ENCODE data around the gene CHRD. TPM values are rescaled to one million over a fixed set of nuclear protein-coding genes. Genes with fewer than 3 reads are reported as not detected.

Gene CHRD
- total RNA-seq, 1 experiment from 2014 or later: 0.84 TPM

- in situ Hi-C loops (cut with HindIII; ENCODE audit: low pct_unique_long_range_greater_than_20kb, low sequenced_read_pairs): no loop called here
- DNase-seq (ENCODE audit: low read depth): no peak
These were observed 4.0 kb upstream of the CHRD start for GRCh38 chr3:184375747-184376461.

DNA sequence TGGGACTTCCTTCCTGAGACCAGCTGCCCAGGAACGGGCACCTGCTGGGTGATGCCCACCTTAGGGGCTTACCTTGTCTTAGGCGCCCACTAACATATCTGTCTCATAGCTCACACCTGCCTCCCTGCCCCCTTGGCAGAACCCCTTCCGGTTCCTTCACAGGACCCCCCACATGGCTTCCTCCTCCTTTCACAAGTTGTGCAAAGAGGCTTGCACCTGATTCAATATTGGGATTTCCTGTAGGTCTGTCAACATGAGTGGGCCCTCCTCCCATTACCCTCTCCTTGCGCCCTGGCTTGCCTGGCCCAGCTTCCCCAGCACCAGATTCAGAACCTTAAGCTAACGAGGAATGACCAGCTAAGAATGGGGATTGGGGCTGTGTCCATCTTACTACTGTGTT, 2.5 kb upstream of the CHRD start:
- in situ Hi-C loops (cut with HindIII; ENCODE audit: low pct_unique_long_range_greater_than_20kb, low sequenced_read_pairs): no loop called here
- no peak for DNase-seq (ENCODE audit: low read depth)

DNA sequence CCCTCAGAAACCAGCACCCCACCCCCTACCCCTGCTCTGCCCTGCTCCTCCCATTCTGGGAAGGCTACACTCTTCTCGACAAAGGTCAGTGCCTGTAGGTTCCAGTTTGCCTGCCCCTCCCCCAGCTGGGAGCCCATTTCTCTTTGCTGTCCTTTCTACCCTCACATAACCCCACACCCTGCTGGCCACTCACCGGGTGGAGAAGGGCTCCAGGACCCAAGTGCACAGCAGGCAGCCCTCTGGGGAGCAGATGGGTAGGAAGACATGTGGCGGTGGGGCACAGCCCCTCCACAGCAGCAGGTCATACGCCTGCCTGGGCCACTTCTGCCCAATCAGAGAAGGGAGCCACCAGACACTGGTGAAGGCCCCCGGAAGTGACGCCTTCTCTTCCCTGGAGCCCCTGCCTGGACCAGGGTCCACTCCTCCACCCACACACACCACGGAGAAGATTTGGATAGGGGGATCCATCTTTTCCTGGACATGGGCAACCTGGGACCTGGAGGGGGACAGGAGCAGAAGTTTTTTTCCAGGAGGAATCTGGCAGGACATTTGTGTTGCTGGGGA, 1.9 kb upstream of the CHRD start, which contains the start of gene THPO:
TSS of gene THPO (minus strand) at position 326 of the 564 bp plus-strand sequence. CDS start 1,948 bp downstream, outside the sequence.
- no peak for DNase-seq (ENCODE audit: low read depth)
- in situ Hi-C loops (cut with HindIII; ENCODE audit: low pct_unique_long_range_greater_than_20kb, low sequenced_read_pairs): no loop called here

- in situ Hi-C loops (cut with HindIII; ENCODE audit: low pct_unique_long_range_greater_than_20kb, low sequenced_read_pairs): no loop called here
- DNase-seq (ENCODE audit: low read depth): no peak
These were observed 1.1 kb upstream of the CHRD start for GRCh38 chr3:184378651-184379357.

GRCh38 chr3:184380185-184380626, 352 bp downstream of the CHRD start:
- in situ Hi-C loops (cut with HindIII; ENCODE audit: low pct_unique_long_range_greater_than_20kb, low sequenced_read_pairs): no loop called here
- no peak for DNase-seq (ENCODE audit: low read depth)

GRCh38 chr3:184380627-184381260, 890 bp downstream of the CHRD start:
- in situ Hi-C loops (cut with HindIII; ENCODE audit: low pct_unique_long_range_greater_than_20kb, low sequenced_read_pairs): no loop called here
- DNase-seq (ENCODE audit: low read depth): no peak

DNA sequence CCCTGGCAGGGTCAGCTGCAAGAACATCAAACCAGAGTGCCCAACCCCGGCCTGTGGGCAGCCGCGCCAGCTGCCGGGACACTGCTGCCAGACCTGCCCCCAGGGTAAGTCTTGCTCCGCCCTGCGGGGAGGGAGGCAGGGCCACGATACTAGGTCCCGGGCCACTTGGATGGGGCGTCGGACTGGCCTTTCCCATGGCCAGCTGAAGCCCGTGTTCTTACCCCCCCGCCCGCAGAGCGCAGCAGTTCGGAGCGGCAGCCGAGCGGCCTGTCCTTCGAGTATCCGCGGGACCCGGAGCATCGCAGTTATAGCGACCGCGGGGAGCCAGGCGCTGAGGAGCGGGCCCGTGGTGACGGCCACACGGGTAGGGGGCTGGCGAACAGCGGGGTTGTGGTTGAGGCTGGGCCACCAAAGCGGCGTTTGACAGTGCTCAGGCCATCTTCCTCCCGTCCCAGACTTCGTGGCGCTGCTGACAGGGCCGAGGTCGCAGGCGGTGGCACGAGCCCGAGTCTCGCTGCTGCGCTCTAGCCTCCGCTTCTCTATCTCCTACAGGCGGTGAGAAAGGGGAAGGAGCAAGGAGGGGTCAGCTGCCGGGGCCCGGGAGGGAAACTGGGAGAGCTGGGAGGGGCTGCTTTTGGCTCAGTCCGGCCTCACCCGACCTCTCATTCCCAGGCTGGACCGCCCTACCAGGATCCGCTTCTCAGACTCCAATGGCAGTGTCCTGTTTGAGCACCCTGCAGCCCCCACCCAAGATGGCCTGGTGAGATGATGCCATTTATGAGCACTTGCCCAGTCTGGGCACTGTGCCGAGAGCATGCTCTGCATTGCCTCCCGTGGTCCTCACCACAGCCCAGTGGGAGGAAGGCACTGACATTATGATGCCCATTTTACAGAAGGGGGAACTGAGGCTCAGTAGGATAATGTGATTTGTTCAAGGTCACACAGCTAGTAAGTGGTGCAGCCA, 1.7 kb downstream of the CHRD start:
- DNase-seq (ENCODE audit: low read depth): no peak
- in situ Hi-C loops (cut with HindIII; ENCODE audit: low pct_unique_long_range_greater_than_20kb, low sequenced_read_pairs): no loop called here

DNA sequence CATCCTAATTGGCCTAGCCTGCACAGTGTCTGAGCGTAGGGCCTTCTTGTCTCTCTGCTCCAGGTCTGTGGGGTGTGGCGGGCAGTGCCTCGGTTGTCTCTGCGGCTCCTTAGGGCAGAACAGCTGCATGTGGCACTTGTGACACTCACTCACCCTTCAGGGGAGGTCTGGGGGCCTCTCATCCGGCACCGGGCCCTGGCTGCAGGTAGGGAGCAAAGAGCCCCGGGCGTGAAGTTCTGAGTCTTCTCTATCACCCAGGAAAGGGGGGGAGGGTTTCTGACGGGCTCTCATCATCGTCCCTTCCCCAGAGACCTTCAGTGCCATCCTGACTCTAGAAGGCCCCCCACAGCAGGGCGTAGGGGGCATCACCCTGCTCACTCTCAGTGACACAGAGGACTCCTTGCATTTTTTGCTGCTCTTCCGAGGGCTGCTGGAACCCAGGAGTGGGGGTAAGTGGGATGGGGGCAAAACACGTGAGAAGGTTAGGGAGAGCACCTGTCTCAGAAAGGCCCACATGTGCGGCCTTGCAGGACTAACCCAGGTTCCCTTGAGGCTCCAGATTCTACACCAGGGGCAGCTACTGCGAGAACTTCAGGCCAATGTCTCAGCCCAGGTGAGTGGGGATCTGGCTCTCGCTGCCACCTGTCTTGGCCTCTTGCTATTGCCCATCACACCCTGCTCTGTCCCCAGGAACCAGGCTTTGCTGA, 2.6 kb downstream of the CHRD start:
- in situ Hi-C loops (cut with HindIII; ENCODE audit: low pct_unique_long_range_greater_than_20kb, low sequenced_read_pairs): no loop called here
- no peak for DNase-seq (ENCODE audit: low read depth)

DNA sequence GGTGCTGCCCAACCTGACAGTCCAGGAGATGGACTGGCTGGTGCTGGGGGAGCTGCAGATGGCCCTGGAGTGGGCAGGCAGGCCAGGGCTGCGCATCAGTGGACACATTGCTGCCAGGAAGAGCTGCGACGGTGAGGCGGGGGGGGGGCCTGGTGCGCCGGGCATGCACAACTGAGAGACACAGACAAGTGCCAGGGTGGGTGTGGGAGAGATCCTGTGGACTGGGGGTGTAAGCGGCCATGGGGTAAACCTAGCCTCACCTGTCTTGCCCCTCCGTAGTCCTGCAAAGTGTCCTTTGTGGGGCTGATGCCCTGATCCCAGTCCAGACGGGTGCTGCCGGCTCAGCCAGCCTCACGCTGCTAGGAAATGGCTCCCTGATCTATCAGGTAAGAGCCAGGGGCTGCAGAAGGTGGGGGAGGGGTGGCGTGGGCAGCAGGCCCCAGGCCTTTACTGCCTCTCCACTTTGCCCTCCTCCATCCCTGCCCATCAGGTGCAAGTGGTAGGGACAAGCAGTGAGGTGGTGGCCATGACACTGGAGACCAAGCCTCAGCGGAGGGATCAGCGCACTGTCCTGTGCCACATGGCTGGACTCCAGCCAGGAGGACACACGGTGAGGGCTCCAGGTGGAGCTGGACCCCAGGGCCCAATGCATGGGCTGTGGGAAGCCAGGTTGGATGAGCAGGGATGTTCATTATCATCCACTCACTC, 3.3 kb downstream of the CHRD start:
- in situ Hi-C loops (cut with HindIII; ENCODE audit: low pct_unique_long_range_greater_than_20kb, low sequenced_read_pairs): no loop called here
- DNase-seq (ENCODE audit: low read depth): no peak

- no peak for DNase-seq (ENCODE audit: low read depth)
These were observed 4.5 kb downstream of the CHRD start for GRCh38 chr3:184384342-184384741.

DNA sequence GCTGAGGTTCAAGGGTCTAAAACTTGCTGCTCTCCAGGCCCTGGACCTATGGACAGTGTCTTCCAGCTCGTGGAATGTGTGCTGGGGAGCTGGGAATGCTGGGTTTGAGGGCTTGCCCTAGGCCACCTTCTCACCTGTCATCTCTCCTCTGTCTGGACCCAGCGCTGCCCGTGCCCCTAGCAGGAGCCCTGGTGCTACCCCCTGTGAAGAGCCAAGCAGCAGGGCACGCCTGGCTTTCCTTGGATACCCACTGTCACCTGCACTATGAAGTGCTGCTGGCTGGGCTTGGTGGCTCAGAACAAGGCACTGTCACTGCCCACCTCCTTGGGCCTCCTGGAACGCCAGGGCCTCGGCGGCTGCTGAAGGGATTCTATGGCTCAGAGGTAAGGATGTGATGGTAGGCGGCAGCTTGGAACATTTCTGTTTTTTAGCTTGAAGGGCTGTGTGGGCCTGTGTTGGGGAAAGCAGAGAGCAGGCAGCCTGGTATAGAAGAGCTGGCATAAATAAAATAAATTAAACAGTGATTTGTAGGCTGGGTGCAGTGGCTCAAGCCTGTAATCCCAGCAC, 5.1 kb downstream of the CHRD start:
- no peak for DNase-seq (ENCODE audit: low read depth)
- in situ Hi-C loops (cut with HindIII; ENCODE audit: low pct_unique_long_range_greater_than_20kb, low sequenced_read_pairs): no loop called here

More at GRCh38 chr3:184384342-184384741, 4.5 kb downstream of the CHRD start:
- in situ Hi-C loops (cut with HindIII; ENCODE audit: low pct_unique_long_range_greater_than_20kb, low sequenced_read_pairs): no loop called here

DNA sequence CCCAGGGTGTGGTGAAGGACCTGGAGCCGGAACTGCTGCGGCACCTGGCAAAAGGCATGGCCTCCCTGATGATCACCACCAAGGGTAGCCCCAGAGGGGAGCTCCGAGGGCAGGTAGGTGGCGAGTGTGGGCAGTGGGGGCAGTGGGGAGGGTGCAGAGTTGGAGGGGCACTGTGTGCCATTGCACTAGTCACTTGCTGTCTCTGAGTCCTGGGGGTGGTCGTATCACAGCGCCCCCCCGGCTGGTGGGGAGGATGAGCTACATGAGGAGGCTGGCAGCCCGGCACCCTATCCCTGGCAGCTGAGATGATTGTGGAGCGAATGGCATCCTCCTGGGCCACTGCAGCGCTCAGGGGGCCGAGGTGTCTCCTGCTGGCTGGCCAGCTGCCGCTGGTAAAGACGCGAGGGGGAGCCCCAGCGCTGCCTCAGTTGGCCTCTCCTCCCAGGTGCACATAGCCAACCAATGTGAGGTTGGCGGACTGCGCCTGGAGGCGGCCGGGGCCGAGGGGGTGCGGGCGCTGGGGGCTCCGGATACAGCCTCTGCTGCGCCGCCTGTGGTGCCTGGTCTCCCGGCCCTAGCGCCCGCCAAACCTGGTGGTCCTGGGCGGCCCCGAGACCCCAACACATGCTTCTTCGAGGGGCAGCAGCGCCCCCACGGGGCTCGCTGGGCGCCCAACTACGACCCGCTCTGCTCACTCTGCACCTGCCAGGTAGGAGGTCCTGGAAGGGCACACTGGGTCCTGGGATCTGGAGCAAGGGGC, 6.4 kb downstream of the CHRD start:
- in situ Hi-C loops (cut with HindIII; ENCODE audit: low pct_unique_long_range_greater_than_20kb, low sequenced_read_pairs): no loop called here

GRCh38 chr3:184387174-184387714, 7.4 kb downstream of the CHRD start:
- no peak for DNase-seq (ENCODE audit: low read depth)
- in situ Hi-C loops (cut with HindIII; ENCODE audit: low pct_unique_long_range_greater_than_20kb, low sequenced_read_pairs): no loop called here

More for the DNA sequence above, 6.4 kb downstream of the CHRD start:
- DNase-seq (ENCODE audit: low read depth): no peak

DNA sequence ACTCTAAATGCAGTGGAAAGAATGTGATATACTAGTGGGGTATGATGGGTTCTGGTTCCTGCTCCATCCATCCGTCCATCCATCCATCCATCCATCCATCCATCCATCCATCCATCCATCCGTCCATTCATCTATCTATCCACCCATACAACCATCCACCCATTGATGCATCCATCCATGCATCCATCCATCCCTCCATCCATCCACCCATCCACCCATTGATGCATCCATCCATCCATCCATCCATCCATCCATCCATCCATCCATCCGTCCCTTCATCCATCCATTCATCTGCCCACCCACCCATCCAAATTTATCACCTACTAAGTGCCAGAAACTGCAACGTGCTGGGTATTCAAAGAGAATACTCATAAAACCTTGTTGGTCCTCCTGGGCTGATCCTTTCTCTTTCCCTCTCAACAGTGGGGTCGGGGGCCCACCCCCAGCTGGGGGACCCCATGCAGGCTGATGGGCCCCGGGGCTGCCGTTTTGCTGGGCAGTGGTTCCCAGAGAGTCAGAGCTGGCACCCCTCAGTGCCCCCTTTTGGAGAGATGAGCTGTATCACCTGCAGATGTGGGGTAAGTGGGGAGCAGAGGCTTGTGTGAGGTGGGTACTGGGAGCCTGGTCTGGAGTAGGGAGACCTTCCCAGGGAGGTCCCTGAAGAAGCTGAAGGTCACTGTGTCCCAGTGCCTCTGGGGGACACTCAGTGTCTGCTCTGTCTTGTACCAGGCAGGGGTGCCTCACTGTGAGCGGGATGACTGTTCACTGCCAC, 8.5 kb downstream of the CHRD start:
- DNase-seq (ENCODE audit: low read depth): no peak
- in situ Hi-C loops (cut with HindIII; ENCODE audit: low pct_unique_long_range_greater_than_20kb, low sequenced_read_pairs): no loop called here

DNA sequence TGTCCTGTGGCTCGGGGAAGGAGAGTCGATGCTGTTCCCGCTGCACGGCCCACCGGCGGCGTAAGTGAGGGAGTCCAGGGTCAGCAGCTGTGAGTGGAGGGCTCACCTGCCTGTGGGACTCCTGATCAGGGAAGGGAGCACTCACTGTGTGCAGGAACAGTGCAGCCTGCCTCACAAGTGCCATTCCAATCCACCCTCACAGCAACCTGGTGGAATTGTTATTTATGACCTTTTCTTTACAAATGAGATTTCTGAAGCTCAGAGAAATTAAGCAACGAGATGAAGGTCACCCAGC, 9.0 kb downstream of the CHRD start:
- in situ Hi-C loops (cut with HindIII; ENCODE audit: low pct_unique_long_range_greater_than_20kb, low sequenced_read_pairs): no loop called here
- no peak for DNase-seq (ENCODE audit: low read depth)

All from Caki2 (cell line).